LNCAP (cell line): Measurements from ENCODE around the gene POU6F1.

Source experiments
- TF ChIP-seq, protein P1 (sequence below): fragments of 450-650 bp; IDR thresholded peaks from 2 replicates; pipeline ENCODE4 v1.5.1; 2017; ENCODE audit warnings: mild to moderate bottlenecking

Gene POU6F1

GRCh38 chr12:51191516-51192283 is 26.2 kb downstream of the POU6F1 start:
- TF ChIP-seq, protein P1, sequence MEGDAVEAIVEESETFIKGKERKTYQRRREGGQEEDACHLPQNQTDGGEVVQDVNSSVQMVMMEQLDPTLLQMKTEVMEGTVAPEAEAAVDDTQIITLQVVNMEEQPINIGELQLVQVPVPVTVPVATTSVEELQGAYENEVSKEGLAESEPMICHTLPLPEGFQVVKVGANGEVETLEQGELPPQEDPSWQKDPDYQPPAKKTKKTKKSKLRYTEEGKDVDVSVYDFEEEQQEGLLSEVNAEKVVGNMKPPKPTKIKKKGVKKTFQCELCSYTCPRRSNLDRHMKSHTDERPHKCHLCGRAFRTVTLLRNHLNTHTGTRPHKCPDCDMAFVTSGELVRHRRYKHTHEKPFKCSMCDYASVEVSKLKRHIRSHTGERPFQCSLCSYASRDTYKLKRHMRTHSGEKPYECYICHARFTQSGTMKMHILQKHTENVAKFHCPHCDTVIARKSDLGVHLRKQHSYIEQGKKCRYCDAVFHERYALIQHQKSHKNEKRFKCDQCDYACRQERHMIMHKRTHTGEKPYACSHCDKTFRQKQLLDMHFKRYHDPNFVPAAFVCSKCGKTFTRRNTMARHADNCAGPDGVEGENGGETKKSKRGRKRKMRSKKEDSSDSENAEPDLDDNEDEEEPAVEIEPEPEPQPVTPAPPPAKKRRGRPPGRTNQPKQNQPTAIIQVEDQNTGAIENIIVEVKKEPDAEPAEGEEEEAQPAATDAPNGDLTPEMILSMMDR = no peak

DNA sequence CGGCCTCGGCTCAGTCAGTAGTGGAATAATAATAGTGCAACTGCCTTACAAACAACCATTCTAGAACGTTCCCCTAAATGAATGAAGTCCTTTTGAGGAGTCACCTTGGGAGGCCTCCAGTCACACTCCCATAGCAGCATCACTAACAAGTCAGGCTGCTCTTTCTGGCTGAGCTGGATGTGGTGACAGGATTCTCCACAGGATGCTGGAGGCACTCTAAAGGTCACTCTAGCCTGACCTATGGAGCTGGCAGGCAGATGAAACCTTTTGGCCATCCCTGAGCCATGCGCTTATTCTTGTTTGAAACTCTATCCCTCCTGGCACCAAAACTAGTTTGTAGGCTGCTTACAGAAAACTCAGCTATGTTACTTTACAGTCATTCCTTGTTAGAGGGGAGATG is 27.0 kb downstream of the POU6F1 start:
- TF ChIP-seq, protein P1 = no peak

- TF ChIP-seq, protein P1 = no peak
These were observed 28.0 kb downstream of the POU6F1 start for GRCh38 chr12:51189790-51190355.

- TF ChIP-seq, protein P1 = no peak
These were observed 29.4 kb downstream of the POU6F1 start for GRCh38 chr12:51188359-51189051.

DNA sequence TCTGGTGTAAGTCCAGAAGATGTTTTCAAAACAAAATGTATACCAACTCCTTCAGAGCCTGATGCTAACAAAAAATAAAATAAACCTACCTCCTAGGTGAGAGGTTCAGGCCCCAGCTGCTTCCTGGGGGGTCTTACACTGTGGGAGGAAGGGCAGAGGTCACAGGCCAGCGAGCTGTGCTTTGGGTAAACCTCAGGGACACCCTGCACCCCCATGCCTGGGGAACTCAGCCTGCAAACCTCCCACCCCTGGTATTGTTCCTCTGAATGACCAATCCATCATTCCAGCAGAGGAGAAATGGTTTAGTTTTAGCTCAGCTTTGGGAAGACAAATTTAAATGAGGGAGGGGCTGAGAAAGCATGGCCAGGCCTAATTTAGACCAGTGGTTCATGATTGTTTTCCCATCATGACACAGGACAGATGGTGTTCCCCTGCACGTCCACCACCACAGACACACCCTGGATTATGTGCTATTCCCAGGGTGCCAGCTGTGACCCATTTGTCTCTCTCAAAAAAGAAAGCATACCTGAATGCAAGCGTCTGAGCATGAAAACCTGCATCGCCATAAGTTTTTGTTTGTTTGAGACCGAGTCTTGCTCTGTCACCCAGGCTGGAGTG is 30.4 kb downstream of the POU6F1 start:
- TF ChIP-seq, protein P1 = no peak

DNA sequence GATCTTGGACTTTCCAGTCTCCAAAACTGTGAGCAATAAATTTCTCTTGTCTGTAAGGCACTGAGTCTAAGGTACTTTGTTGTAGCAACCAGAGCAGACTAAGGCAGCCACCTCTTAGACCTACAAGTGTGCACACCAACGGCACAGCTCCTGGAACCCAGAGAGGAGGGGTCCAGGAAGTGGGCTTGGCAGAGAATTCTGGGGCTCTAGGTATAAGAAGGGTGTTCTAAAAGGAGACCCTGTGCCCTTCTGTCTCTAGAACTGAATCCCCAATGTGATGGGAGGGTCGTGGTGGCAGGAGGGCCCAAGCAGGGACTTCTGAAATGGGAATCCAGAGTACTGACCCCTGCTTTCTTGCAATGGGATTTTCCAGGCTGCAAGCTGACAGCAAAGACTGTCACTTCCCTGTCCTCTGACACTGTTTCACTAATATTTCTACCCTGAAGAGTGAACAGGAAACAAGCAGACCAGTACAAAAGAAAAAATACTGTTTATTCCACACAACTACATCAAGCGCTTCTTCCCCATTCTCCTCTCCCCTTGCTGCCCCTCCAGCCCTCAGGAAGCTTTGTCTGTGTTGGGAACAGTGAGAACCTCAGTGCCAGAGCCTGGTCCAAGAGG is 31.3 kb downstream of the POU6F1 start:
- TF ChIP-seq, protein P1 = no peak

DNA sequence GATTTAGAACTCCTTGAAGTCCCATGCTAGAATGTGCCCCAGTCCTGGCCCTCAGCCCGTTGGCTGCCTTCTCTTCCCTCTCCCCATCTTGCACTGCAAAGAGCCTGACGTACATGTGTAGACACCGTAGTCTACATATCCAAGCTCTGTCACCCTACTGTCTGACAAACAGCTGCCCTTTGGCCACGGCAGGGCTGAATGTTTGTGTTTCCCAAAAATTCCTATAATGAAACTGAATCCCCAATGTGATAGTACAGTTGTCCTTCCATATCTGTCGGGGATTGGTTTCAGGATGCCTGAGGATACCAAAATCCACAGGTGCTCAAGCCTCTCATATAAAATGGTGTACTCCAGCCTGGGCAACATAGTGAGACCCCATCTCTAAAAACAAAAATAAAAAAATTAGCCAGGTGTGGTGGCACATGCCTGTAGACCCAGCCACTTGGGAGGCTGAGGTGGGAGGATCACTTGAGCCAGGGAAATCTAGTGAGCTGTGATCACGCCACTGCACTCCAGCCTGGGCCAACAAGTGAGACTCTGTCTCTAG is 32.6 kb downstream of the POU6F1 start:
- TF ChIP-seq, protein P1 = no peak
